Activated effector memory CD4-positive, alpha-beta T cell treated with Interleukin-2 at 50 U/mL for 16 hours (primary cell): ENCODE measurements around the gene CAMTA1.

Experiments
- DNase-seq: peaks from one replicate; pipeline ENCODE4 v3.0.0-alpha.2; 2020

CAMTA1 gene

DNA sequence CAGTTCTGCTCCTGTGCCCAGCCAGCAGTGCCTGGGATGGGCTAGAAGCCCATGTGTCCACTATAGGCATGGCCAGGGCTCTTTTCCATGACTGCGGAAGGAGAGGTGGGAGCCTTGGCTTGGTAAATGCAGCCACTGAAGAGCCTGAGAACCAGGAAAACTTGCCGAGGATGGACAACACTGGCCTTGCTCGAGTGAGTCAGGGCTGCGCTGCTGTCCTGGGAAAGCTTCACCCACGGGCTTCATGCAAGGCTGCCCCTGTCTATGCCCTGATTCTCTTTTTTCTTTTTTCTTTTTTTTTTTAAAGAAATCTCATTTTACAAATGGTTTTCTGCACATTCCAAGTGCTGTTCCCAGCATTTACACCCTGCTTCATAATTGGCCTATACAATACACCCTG, 156.5 kb downstream of the CAMTA1 start:
- no peak for DNase-seq

DNA sequence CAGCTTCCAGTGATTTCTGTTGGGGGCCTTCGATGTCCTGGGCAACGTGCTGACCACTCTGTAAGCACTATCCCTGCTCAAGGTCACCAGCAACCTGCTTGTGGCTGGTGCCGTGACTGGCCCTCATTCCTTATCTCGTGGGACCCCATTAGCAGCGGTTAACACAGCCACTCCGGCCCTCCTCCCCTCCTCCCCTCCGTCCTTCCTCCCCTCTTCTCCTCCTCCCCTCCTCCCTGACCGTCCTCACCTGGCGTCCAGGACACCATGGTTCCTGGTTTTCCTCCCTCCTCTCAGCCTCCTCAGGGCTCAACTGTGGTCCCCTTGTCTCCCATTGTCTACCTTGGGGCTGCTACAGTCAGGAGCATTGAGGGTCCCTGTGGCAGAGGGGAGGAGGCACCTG, 157.7 kb downstream of the CAMTA1 start:
- no peak for DNase-seq

DNA sequence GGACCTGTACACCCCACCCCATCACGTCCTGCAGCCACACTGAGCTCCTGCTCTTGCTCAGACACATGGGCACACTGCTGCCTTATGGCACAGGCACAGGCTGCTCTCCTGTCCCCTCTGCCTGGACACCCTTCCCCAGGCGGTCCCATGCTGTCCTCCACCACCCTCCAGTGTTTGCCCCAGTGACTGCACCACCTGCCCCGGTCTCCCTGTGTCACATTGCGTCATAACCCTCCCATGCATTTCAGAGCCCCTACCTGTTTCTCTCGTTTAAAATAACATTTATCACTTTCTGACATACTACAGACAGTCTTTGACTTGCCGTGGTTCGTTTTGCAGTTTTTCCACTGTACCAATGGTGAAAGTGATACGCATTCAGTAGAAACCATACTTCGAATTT, 159.2 kb downstream of the CAMTA1 start:
- no peak for DNase-seq

DNA sequence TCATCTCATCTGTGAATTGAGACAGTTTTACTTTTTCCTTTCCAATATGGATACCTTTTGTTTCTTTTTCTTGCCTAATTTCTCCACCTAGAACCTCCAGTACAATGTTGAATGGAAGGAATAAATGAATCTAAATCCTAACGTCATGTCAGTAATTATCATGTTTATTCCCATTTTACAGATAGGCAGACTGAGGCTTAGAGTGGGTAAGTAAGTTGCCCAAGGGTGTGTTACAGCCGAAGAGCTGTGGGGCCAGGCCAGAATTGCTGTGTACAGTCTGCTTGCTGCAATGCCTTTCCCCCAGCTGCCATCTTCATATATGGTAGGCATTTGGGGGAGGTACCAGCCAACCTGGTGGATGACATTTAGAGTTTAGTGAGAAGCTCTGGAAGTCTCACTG, 162.7 kb downstream of the CAMTA1 start:
- no peak for DNase-seq

DNA sequence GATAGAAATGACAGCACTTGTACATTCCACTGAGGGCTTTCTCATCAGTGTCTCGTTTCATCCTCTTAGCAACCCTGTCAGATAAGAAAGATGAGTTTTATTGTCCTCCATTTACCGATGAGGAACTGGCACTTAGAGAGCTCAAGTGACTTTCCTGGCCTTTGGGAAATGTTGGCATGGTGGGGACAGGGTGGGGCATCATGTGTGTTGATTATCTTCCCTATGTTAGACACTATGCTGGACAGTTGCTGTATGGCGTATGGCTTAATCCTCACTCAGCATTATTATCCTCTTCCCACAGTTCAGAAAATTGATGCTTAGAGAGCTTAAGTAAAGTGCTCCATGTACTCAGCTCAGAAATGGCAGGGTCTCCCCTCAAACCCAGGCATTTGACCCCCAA, 163.2 kb downstream of the CAMTA1 start:
- DNase-seq: no peak

DNA sequence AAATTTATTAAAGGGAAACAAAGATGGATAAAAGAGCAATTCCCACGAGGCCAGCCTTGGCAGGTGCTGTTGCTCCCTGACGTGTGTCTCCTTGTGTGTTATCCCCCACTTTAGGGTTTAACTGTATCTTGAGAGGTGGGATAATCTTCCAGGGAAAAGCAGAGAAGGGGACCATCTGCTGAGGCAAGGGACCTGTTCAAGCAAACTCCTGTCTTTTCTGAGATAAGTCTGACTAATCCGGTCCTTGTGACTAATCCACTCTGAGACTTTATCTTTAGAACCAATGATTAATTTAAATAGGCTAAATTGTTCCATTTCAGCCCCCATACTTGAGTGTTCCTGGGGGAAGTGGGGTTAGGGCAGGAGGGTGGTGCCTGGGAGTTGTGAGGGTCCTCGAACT, 163.6 kb downstream of the CAMTA1 start:
- no peak for DNase-seq

DNA sequence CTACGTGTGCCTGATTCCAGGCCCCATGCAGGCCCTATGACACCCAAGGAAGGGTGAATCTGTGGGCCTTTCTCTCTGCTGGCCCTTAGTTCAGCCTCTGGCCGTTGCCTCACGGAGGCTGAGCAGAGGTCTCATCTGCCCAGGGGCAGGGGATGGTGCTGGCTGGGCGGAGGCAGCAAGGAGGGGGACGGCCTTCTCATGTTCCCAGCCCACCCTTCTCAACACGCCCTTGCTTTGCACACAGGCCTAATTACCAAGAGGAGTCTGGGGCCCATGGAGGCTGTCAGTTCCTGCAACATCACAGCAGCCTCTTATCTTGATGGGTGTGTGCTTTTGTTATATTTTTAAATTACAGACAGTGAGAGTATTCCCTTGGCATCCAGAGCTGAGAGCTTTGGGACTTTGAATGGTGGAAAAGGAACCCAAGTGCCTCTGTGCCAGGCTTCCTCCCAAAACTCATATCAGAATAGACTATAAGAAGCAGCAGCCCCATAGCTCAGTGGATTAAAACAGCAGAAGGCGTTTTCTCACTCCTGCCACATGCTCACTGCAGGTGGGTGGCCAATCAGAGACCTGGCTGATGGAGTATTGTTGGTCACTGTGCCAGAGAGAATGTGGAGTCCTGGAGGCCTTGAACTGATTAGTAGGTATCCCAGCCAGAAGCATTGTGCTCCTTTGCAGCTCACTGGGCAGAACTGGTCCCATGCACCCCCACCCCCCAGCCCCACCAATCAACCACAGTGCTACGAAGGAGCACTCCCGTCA, 164.9 kb downstream of the CAMTA1 start:
- no peak for DNase-seq

DNA sequence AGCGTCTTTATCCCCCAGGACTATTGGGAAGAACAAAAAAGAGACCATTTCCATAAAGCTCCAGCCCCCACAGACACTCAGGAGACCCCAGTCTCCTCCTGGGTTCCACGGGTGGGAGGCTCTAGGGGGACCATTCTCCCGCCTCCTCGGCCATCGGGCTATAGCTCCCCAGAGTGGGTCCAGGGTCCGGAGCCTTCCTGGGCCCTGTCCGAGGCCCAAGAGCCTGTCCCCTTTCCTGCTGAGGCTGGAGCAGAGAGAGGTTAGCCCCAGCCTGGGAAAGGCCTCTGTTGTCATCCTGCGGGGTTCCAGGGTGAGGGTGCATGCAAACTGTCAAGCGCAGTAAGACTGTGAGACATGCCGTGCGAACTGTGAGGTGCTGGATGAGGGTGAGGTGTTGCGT, 166.3 kb downstream of the CAMTA1 start:
- DNase-seq: no peak

DNA sequence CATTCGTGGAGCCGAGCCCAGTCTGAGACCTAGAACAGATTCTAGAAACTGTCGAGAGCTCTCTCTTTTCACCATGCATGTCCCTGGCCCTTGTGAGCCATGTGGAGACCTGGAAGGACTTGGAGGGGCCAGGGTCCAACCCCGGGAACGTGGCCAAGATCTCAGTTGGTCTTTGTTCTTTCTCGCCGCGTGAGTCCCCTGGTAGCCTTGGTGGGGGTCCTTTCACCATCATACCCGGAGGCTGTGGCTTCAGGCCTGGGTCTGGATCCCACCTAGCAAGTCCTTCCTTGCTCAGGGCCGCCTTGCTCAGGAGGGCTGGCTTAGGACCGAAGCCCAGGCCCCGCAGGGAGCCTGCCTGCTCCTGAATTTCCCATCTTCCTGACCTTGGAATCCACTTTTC, 168.0 kb downstream of the CAMTA1 start:
- no peak for DNase-seq

DNA sequence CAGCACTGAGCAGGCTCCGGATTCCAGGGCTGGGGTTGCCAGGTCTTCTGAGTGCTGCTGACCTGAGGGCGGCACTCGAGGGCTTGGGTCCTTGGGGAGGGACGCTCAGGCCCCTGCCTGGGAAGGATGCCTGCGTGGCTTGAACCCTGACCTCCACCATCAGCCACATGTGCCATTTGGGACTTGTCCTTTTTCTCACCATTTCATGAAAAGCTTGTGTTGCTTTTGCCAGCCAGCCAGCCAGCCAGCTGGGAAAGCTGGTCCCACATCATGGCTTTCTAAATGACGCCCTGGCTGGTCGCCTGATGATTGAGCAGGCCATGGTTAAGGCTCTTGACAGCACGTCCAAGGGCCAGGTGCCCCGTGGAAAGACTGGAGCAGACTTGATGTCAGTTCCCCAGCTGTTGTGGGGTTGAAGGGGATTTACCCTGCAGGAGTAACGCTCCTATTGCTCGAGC, 168.7 kb downstream of the CAMTA1 start:
- DNase-seq: no peak

DNA sequence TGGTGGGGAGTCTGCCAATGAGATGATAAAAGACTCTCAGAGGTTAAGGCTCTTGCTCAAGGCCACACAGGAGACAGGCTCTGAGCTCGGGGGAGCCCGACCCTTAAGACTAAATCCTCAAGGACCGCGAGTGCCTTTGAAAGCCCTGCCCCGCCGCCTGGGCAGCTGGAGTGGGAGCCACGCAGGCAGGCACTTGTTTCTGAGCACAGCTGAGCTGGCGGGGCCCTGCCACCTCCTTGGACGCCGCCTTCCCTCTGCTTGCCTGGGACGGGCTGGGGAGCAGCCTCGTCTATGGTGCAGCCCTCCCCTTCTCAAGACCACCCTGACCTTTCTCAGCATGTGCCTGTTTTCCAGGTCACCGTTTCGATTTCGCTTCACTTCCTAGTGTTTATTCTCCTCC, 169.3 kb downstream of the CAMTA1 start:
- DNase-seq: no peak

DNA sequence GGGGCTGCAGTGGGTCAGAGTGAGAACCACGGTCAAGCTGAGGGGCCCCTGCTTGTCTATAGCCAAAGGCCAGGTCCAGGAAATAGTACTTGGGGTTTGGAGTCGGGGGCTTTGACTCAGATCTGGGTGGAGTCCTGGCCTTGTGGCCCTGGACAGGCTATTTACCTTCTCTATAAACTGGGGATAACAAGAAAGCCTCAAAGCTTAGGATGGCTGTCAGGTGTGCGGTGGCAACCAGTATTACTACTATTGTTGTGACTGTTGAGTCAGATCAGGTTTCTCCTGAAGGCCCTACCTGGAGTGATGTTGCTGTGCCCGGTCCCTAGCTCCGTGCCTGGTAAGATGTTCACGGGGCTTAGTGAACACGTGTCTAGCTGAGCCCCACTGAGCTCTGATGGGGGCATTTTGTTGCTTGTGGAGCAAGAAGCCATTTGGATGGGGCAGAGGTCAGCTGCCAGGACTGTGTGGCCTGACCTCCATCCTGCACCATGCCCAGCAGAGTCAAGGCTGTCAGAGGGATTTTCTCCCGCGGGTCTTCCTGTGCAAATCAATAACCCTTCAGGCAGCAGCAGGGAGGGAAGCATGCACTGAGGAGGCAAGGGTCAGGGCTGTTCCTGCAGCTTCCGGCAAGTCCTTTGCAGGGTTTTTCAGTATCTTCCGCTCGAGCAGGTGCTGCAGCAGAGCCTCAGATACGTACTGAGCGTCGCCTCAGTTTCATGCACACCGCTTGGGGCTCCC, 170.3 kb downstream of the CAMTA1 start:
- no peak for DNase-seq

DNA sequence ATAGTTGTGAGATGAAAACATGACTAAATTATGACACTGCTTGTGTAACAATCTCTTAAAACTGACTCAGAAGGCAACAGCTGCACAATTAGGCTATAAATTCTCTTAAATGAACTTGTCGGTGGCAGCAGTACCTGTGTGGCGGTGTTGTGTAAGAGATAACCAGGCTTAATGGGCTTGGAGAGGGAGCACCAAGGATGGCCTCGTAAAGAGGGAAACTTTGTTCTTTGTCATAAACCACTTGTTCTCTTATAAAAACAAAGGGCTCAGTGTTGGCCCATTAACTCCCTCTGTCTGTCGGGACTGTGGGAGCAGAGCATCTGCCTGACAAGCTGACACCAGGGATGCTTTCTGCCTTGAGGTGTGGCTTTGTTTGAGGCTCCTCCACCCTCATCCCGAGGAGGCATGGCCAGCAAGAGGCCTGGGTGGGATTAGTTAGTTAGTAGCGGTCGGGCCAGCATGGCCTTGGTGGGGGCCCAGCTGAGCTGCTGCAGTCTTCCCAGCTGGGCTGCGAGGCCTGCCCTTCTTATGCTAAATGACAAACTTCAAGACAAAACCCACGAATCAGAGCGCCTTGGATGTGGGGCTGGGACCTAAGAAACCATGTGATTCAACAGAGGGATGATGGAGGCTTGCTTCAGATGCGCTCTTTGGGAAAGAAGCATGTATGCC, 171.4 kb downstream of the CAMTA1 start:
- DNase-seq: no peak

DNA sequence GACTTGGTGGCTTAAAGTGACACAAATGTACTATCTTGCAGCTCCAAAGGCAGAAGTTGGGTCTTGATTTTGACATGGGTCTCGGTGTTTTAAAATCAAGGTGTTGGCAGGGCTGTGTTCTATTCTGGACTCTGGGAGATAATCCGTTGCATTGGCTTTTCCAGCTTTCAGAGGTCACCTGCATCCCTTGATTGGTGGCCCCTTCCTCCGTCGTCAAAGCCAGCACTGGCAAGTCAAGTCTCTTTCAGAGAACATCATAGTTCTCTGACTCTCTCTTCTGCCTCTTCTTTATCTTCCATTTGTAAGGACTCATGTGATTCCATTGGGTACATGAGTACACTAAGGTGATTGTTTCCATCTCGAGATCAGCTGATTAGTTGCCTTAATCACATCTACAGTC, 172.1 kb downstream of the CAMTA1 start:
- DNase-seq: no peak

DNA sequence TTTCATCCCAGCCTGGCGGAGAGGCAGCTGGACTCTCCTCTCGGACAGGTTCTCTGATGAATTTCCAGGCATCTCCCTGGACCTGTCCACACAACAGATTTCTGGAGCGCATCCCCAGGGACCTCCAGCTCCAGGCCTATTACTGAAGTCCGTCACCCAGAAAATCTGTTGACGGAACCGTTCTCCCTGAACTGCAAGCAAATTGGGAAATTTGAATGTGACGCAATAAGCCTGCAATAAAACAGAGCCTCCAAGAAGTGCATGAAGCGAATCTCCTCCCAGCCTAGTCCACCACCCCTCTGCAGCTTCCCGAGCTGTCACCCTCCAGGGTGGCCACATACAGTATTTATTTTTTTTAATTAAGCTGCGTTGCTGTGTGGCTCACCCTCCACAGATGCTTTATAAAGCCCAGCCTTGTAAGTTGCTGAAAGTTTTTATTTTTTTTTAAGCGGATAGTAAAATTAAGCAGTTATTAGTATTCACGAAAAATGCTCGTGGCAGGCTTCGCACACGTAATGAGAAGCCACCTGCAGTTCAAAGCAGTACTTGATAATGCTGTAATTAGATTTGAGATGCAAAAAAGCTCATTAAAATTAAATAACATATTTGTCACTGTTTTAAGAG, 173.3 kb downstream of the CAMTA1 start:
- DNase-seq: no peak

DNA sequence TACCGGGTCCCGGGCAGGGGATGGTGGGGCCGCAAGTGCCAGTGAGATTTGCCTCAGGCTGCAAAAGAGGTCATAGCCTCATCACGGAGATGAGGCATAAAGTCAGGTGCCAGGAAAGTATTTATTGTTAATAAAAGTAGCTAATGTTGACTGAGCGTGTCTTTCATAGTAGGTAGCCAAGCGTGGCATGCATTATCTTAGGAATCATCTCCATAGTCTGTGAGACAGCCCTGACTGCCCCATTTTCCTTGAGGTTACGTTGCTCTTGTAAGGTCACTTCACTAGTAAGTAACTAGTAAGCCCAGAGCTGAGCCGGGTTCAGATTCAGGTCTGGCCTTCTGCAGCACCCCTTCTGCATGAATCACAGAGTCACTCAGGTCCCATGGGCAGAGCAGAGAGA, 174.2 kb downstream of the CAMTA1 start:
- no peak for DNase-seq

DNA sequence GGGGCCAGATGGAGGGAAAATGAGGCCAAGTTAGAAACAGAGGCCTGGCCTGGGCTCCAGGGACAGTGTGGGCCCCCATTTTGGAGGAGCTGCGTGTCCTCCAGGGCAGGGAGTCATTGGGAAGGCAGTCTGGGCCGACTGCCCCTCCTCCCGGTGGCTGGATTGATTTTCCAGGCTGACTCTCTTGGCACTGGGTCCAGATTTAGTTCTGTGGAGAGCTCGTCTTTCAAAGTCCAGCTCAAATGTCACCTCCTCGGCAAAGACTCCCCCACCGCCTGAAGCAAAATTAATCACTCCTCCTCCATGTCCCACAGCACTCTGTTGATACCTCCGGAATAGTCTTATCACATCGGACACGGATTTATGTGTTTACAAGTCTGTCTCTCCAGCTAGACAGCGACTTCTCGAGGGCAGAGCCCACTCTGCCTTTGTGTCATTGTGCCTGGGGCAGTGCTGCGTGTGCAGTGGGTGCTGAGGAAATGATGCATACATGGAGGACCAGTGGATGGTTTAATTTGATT, 175.1 kb downstream of the CAMTA1 start:
- no peak for DNase-seq

DNA sequence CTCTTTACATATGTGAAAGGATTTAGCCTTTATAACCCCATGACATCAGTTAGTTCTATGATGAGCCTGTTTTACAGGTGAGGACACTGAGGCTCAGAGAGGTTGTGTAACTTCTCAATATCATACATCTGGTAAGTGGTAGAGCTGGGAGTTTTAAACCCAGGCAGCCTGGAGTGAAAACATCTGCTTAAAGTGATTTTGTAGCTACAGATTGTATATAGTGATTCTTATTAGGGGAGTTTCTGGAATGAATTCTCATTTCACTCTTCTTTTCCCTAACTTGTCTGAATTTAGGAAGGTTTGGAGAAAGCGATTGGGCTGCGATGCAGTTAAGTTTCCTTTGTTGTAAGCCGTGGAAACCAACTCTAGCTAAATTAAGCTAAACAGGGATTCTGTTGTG, 175.6 kb downstream of the CAMTA1 start:
- no peak for DNase-seq

DNA sequence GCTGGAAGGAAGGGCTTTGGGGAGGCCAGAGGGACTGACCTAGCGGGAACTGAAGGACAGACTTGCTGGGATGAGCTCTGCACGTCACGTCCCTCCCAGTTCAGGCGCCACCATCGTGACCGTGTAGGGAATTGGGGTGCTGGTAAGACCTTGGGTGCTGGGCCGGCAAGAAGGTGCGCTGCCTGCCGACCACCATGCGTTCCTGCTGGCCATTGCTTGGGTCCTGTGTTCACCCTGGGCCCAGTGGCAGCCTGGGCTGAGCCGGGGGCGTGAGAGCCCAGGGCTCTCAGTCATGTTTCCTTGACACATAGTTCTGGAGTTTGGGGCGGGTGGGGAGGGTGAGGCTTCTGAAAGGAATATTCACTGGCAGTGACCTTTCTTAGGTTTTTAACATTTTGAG, 176.0 kb downstream of the CAMTA1 start:
- DNase-seq: no peak

DNA sequence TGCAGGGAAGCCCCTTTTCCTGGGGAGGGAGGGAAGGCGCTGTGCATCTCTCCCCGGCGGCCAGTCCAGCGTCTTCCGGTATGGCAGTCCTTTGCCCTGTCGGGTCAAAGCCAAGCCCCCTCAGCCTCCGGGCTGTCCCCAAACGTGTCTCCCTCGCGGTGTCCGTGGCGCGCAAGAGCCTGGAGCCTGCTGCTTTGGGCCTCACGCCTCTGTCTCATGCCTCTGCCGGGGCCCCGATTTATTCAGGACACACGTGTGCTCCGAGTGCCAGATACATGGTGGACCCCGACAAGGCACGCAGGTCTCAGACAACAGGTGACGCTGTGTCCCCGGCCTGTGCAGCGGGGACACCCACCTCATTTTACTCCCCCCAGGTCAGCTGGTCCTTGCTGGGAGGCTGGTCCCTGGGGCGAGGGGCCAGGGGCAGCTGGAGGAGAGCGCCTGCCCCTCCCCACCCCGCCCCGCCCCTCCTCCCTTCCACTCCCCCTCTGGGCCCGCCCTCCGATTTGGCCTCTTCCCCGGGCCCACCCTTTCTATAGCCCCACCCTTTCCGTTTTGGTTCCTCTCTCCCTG, 176.7 kb downstream of the CAMTA1 start:
- DNase-seq: no peak

DNA sequence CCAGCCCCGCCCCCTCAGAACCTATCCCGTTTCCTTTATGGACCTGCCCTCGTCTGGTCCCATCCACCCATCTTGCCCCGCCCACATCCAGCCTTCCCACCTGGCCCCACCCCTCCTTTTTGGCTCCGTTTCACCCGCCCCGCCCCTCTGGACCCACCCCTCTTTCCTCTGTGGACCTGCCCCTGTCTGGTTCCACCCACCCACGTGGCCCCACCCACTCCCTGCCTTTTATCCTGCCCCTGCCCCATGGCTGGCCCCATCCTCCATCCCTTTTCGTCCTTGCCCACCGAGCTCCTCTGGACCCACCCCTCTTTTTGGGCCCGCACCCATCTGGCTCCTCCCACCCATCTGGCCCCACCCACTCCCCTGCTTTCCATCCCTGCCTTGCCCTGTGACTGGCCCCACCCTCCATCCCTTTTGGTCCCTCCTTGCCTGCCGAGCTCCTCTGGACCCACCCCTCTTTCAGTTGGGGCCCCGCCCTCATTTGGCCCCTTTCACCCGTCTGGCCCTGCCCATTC, 177.3 kb downstream of the CAMTA1 start:
- DNase-seq: no peak

DNA sequence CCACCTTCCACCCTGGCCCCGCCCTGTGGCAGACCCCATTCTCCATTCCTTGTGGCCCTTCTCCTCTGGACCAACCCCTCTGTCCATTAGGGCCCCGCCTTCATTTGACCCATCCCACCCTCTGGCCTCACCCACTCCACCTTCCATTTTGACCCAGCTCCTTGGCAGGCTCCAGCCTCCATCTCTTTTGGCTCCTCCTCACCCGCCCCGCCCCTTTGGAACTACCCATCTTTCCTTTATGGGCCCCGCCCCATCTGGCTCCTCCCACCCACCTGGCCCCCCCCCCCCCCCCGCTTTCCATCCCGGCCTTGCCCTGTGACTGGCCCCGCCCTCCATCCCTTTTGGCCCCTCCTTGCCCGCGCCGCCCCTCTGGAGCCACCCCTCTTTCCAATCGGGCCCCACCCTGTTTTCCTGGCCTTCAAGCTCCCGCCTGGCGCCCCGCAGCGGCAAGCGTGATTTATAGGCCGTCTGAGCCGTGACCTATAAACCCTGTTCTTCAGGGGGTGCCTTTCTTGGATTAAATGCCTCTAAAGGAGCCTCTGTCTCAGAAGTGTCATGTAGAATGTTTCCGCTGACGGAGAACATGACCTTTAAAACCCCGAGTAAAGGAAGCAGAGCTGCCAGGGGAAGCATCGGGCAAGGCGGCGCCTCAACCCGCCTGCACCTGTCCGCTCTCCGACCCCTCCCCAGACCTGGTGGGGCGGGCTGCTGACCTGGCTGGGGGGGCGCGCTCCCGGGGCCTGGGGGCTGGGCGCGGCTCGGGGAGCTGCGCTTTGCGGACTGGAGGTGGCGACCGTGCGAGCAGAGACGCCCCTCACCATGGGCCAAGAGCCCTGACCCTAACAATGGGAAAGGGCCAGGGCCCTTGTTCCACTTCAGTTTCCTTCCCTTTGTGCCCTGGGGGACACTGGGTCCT, 178.0 kb downstream of the CAMTA1 start:
- no peak for DNase-seq
